Stimulated activated CD8-positive, alpha-beta memory T cell treated with anti-CD3 and anti-CD28 coated beads, Interleukin-15, amount 100 ng/mL, for 48 hours (primary cell): ENCODE measurements around the gene OR2A1.
"Not testable (repeated sequence)": the region's sequence is repeated elsewhere in the genome, so short reads cannot be mapped to it uniquely, and the experiment has no call there.

Source experiments
- DNase-seq, 2 donors: peaks; one replicate each; pipeline ENCODE4 v3.0.0-alpha.2; 2020; ENCODE audit warnings: low read depth in 2 of 2

The OR2A1 gene, protein sequence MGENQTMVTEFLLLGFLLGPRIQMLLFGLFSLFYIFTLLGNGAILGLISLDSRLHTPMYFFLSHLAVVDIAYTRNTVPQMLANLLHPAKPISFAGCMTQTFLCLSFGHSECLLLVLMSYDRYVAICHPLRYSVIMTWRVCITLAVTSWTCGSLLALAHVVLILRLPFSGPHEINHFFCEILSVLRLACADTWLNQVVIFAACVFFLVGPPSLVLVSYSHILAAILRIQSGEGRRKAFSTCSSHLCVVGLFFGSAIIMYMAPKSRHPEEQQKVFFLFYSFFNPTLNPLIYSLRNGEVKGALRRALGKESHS

DNA sequence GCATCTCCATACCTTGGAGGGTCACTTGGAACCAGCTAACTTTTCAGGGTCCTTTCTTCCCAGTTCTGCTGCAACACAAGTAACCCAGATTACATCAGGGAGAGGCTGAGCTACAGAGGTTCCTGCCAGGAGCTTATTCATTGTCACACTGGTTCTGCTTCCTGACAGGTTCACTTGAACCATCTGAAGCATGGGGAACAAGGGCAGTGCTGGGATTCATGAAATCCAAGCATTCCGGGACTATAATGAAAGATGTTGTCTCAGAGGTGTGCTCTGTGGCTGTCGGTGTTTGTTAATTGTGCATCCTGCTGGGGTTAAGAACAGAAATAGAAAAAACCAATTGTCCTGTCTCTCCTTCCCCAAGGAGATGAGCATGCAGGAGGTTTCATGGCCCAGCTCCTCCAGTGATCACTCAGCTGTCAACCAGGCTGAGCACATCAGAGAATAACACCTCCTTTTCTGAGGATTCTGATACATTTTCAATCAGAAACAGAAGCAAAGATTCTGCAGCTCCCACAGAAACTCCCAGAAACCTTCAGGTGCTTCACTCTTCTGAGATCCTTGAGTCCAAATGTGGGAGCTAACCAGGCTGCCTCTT lies at the start of gene OR2A1:
OR2A1 (plus strand) TSS at position 548 of the 598 bp plus-strand sequence. CDS start 5,706 bp downstream, outside the sequence.
- DNase-seq, result not testable (repeated sequence)

DNA sequence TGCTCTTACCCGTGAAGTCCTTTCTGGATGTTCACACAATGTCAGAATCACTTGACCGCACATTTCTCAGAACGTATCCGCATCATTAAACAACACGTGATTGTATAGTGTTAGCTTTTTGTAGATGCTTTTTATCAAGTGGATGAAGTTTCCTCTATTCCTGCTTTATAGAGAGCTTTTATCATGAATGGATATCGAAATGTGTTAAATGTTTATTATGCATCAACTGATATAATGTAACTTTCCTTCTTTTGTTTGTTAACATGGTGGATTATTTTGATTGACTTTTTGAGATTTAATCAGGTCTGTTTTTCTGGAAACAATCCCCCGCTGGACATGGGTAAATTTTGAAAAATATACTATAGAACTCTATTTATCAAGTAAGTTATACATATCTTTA lies 47.5 kb upstream of the OR2A1 start, which contains the start of gene OR2A7:
OR2A7 (minus strand) TSS at position 101 of the 400 bp plus-strand sequence. CDS start 5,164 bp downstream, outside the sequence.
- DNase-seq, result not testable (repeated sequence)

DNA sequence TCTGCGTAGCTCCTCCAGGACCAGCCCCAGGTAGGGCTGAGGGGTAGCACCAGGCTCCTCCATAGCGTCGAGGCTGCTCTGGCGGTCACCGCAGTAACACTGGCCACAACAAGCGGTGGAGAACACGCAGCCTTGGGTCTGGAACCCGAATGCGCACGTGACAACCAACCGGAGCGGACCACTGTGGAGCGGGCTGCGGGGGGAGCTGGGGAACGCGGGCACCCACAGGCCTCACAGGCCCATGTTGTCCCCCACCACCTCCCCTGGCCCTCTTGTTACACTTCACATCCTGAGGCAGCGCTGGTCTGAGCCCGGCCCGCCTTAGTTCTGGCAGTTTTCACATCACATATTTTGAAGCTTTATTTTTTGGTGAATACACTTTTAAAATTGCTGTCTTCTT lies 43.0 kb upstream of the OR2A1 start, which contains the start of gene CTAGE8:
CTAGE8 (minus strand) TSS at position 101 of the 400 bp plus-strand sequence; CDS start at position 63, 38 bp downstream.
- DNase-seq, result not testable (repeated sequence)

DNA sequence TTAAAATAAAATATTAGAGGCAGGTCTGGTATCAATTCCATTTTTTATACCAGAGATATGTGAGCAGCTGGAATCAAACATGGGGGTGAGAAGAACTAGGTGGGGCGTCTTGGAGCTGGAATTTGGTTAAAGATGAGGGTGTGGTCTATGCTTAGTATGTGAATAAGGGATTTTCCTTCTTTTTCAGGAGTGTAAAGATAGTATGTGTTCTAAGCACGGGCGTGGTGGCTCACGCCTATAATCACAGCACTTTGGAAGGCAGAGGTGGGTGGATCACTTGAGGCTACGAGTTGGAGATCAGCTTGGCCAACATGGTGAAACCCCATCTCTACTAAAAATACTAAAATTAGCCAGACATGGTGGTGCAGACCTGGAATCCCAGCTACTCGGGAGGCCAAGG lies 36.9 kb upstream of the OR2A1 start:
- DNase-seq, result not testable (repeated sequence)

DNA sequence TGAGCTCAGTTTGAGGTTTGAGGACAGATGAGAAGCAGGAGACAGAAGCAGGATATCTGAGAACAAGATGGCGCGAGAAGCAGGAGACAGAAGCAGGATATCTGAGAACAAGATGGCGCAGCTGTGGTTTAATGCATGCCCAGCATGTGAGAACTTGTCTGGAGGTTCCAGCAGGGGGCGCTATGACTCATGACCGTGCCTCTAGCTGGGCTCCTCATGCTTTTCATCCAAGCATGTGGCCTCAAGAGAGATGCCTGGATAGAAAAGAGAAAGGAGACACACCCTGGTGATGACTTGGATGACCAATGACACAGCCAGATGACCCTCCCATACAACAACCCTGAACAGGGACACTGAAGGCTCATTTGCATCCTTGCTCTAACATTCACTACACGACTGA lies 32.2 kb upstream of the OR2A1 start:
- not testable (repeated sequence) for DNase-seq

DNA sequence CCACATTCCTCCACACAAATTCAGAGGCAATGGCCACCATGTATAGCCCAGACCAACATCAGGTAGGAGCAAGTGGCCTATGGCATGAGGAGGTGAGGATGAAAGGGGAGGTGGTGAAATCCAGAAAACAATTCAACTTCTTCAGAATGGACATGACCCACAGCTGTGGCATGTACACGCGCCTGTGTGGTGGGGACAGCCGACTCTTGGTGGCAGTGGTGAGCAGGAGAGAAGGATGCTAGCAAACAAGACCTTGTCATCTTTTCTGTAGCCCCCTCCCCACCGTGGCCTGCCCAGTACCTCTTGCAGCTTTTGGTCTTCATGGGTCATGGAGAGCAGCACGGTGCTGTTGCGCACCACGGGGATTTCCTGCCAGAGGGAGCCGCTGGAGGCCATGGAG lies 30.2 kb upstream of the OR2A1 start:
- not testable (repeated sequence) for DNase-seq

DNA sequence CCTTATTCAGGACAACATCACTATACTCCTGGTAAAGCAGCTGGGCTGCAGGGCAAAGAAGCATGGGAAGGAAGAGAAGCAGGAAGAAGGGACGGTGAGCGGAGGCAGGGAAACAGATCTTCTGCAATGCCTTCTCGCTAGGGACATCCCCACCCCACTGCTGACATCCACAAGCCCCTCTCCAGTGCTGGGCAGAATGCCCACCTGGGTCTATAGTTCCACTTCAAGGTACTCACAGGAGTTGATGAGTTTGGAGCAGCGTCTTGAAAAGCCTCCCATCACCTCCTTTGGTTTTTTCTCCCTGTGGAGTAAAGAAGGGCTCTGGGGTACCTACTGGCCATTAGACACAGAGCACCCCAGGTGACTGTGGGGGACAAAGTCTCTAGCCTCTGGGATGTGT lies 29.7 kb upstream of the OR2A1 start:
- DNase-seq, result not testable (repeated sequence)

DNA sequence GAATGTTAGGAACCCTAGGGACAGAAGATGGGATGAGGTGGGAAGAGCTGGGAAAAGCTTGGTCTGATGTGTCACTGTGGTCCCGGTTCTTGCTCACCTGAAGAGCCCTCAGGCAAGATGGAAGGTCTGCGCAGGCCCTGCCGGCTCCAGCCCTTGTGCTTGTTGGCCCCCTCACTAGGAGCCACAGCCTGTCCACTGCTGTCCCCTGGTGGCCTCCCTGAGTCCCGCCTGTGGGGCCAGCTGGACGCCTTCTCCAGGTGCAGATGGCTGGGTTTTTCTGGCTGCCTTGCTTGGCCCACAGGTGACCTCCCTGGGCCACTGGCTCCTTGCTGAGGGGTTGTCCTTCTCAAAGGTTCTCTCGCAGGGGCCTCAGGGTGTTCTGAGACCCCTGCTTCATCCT lies 28.5 kb upstream of the OR2A1 start:
- DNase-seq, result not testable (repeated sequence)

DNA sequence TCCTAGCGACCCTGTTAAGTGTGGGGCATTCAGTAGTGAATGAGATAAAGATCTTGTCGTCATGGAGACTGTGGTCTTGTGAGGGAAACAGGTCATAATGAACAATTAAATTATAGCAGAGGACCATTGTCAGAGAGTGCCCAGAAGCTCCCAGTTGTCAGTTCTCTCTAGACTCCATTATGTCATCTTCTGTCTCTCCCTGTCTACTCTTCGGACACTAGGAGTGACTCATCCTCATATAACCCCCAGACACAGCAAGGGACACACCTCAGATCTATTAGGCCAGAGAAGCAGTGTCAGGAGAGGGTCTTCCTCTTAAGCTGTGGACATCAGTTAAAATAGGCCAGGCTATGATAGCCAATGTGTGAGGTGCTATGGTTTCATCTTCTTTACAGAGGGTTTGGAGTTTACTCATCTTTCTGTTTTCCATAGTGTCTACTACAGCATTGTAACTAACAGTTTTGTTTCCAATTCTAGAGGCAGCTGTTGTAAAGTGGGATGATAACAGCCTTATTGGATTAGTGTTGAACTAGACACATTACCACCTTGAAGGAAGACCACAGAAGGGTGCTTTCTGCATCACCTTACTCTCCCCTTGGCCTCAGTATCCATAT lies 24.9 kb upstream of the OR2A1 start:
- not testable (repeated sequence) for DNase-seq

DNA sequence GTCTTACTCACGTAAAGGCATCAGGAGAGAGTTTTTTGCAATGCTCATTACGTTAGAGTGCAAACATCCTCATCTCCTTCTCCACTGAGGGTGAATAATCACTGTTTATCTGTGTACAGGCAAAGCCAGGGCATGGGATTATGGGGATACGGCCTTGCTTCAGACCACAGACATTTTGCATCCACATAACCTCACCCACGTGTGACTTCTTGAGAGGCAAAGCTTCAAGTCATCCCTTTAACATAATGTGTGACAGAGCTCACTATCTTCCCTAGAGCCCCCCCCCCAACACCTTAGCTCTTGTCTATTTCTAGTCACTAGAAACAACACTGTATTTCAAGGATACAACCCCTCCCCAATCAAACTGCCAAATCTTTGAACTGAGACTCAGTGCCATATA lies 20.6 kb upstream of the OR2A1 start:
- not testable (repeated sequence) for DNase-seq

DNA sequence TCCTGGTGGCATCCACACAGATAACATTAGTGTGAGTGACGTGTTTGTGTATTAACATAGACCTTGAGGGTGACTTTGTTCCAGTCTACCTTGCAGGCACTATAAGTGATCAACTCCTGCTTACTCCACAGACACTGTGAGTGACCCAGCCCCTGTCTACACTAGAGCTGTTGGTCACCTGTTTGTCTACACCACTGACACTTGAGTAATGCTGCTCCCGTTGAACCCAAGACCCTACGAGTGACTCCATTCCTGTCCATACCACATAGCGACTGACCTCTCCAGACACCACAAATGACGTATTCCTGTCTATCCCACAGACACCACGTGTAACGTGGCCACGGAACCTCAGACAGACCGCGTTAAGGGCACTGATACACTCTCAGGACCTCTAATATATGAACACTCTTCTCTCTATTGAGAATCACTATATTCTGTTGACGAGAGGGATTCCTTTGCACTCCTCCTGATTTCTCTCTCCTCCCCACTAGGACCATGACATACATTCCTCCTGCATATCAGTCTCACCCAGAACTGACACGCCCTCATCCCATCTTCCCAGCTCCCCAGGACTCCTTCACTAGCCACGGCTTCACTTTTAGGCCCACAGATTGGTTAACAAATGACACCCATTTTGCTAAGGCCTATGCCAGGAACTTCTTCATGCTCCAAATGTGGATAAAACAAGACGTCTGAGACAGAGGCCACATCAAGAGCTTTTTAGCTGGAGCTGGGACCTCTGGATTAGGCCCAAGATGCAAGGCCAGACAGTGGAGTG lies 19.6 kb upstream of the OR2A1 start:
- not testable (repeated sequence) for DNase-seq

DNA sequence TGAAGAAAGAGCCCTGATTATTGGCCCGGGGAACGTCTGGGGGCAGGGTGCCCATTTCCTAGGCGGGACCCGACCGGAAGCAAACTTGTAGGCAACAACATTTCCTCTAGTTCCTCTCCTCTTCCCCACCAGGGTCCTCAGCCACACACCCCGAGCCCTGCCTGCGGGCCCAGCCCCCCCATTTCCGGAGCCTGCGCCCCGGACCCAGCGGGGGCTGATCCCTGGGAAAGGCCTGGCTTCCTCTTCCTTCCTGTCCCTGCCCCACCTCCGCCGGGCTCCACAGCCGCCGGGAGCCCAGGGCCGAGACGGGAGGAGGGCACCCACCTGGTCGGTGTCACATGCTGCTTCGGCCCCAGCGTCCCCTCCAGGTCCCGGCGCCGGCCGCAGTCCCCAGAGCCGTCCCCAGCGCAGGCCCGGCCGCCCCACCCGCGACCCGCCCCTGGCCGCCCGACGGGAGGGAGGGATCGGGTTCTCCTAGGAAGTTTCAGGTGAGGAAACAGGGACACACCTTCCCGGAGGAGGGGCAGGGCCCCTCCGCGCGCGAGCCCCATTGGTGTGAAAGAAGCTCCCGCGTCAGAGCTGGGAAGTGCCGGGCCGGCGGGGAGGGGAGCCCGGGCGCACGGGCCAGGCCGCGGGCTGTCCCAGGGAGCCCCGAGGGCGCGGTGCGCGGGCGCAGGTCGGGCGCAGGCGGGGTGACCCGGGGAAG lies 18.3 kb upstream of the OR2A1 start:
- DNase-seq, result not testable (repeated sequence)

DNA sequence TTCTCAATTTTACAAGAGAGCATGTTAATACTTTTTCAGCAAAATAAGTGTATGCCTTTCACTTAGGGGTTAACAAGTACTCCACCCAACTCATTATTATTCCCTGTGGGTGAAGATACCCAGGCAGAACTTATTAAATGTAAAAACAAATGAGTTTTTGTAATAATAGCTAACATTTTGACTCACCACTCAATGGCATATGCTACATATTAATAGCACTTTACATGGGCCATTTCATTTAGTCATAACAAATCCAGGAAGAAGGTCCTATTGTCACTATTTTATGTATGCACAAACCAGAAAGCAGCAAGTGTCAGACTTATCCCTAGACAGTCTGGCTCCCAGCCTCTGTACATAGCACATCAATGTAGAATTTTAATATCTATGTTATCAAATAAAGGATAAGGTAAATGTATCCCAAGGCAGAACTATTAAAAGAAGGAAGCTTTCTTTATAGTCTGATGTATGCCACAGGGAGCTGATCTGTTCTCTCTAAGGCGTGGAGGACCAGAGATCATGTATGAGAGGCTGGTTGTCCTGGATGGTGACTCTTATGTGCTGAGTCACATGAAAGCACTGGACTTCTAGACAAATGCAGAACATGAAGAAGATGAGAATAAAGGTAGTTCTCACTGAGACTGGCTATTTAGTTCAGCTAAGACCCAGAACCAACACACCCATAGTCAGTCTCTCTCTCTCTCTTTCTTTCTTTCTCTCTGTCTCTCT lies 9.5 kb upstream of the OR2A1 start:
- not testable (repeated sequence) for DNase-seq

DNA sequence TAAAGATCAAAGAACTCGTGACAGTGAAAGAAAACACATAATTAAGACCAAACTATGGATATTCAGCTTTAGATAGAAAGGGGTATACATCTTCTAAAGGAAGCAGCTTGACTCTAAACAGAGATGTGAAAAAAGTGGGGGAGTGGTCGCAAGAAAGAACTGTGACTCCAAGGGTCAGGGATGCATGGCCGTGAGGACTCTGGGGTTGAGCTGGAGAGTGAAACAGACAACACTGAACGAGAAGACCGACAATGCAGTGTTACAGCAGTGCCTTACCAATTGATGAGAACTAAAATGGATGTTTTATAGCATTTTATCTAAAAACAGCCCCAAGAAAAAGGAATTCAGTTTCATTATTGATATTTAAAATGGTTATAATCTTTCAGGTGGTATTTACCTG lies 8.6 kb upstream of the OR2A1 start:
- DNase-seq, result not testable (repeated sequence)

DNA sequence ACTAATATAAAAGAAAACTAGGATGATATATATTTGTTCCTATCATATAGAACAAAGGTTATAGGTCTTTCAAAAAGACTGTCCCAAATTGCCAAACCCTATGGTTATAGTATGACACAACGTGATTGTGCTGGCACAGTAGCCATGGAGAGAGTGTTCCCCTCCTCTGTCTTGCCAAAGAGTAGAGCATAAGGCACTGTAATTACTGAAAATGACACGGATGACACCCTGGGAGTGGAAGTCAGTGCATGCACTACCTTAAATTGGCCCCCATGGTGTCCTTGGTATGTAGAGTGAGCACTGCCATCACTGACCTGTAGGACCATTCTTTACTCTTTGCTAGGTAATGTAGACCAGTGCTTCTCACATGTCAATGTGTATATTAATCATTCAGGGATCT lies 7.1 kb upstream of the OR2A1 start:
- DNase-seq, result not testable (repeated sequence)

DNA sequence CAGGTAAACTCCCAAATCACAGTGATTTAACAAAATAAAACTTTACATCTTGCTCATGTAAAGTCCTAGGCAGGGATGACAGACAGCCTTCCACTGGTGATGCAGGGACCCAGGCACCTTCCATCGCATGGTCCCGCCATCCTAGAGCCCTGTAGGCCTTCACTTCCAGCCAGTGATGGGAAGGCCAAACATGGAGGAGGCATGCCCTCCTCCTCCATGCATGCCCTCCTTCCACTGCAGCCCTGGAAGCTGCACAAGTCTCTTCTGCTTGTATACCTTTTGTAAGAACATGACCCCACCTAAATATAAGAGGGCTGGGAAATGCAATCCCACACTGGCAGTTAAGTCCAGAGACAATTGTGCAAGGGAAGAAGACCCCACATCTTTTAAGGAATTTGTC lies 2.5 kb upstream of the OR2A1 start:
- not testable (repeated sequence) for DNase-seq

DNA sequence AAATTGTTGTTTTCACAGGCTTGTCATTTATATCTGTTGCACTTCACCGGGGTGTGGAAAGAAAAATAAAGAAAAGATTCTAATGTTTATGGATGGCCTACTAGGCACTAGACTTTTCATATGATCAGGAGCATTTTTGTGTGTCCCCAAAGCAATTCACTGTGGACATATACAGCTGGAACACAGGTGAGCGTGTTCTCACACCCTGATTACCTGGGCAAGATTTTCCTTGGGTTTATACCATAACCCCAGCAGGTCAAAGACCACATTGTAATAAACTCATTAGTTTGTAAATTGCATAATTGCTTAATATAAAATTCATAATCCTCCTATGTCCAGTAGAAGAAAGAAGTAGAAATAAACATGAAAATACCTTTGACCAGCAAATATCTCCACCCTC lies 1.0 kb upstream of the OR2A1 start:
- not testable (repeated sequence) for DNase-seq

DNA sequence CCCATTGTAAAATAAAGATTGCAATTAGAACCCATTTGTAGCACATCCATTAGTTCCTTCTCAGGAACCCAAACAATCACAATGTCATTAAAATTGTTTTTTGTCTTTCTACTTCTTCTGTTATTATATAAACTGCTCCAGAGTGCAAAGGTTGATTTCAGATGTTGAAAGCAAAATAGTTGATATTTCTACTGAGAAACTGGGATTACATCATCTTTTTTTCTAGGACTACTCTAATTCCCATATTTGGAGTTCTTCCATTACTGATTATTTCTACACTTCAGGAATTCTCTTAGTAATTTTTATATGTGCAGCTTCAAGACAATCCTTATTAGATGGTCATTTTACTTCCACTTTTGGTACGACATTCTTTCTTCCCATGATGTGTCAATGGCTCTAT lies 5.3 kb downstream of the OR2A1 start:
- DNase-seq, result not testable (repeated sequence)

DNA sequence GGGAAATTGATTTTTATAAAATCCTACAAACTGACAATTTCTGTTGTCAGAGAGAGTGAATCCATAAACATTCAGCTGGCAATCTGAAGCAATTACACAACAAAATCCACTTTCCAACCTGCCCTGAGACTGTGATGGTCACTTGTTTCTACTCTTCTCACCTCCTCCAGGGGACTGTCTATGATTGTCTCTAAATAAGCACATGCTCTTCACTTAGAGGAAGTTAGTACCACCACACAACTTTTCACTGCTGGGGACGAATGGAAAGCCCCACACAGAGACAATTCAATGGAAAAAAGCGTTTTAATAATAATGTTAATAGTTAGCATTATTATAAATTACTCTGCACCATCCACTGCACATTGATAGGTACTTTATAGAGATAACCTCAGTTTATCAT lies 7.3 kb downstream of the OR2A1 start:
- DNase-seq, result not testable (repeated sequence)

DNA sequence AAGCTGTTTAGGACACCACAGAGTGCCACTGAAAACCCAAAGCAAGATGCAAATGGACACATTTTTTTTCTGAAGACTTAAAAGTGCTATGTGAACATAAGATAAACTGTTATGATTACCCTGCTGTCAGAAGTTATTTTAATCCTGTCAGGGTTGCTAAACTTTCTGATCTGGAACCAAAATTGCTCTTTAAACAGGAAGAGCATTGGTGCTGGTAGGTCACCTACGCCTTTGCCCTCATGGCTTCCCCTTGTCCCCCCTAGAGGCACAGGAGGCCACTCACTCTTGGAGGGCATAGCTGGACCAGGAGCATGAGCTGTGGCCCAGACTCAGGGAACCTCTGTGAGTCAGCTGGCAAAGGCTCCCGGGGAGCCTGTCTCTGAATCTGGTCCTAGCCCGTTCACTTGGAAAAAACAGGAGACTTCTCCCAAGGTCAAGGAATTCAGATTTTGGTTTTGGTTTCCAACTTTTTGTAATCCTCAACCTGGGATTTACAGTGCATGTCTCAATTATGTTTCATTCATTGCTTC lies 9.5 kb downstream of the OR2A1 start:
- DNase-seq, result not testable (repeated sequence)
